ENCODE results near the gene HOXB4. TPM values are rescaled to one million over a fixed set of nuclear protein-coding genes. Genes with fewer than 3 reads are reported as not detected.

Gene HOXB4
- 3.1 and 4.6 TPM in 2 replicates for total RNA-seq

GRCh38 chr17:48577946-48578615 is at the start of gene HOXB4:
TSS of gene HOXB4 (minus strand) at chr17:48578350. CDS start at chr17:48578319, 31 bp downstream.

DNA sequence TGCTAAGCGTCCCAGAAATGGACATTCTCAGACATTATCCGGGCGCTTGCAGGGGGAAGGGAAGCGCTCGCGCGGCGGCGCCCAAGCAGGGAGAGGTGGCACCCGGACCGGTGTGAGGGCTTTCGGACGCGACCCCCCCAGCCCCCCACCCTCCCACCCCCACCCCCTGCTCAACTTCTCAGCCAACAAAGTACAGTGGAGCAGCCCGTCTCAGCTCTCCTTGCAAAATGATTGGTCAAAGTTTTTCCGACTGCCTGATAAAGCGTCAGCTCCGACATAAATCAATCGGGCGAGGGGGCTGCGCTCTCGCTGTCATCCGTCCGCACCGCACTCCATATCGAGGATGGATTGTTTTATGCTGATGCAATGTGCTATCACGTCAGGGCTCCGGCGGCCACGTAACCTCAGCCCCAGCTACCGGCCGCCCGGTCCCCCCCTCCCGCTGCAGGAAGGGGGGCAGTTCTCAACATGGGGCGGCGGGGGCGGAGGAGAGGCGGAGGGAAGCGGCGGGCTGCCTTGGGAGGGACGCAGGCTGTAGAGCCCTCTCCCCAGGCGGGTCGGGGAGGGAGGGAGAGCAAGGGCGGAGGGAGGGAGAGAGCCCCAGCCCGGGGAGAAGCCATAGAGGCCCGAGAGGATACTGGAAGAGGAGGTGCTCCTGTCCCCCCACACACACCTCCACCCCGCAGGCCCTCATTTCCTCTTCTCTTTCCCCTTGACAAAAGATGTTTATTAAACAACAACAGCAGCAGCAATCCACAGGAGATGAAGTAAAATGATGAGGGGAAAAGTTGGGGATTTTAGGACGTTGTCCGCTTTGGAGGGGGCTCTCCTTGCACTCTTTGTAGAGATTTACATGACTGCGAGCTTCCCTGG is 48.3 kb upstream of the HOXB4 start, which contains the start of gene HOXB9:
HOXB9 (minus strand) TSS at position 114 of the 873 bp plus-strand sequence; CDS start at position 25, 89 bp downstream.

GRCh38 chr17:48615047-48615962 is 37.2 kb upstream of the HOXB4 start, which contains the start of gene HOXB8:
TSS of gene HOXB8 (minus strand) at chr17:48615292. CDS start at chr17:48614704, 588 bp downstream.

GRCh38 chr17:48610282-48611211 is 32.4 kb upstream of the HOXB4 start, which contains the start of gene HOXB7:
TSS of gene HOXB7 (minus strand) at chr17:48611017. CDS start at chr17:48610918, 99 bp downstream.

GRCh38 chr17:48604770-48605329 is 26.7 kb upstream of the HOXB4 start, which contains the start of gene HOXB6:
TSS of gene HOXB6 (minus strand) at chr17:48604986. CDS start at chr17:48598150, 6,836 bp downstream.

DNA sequence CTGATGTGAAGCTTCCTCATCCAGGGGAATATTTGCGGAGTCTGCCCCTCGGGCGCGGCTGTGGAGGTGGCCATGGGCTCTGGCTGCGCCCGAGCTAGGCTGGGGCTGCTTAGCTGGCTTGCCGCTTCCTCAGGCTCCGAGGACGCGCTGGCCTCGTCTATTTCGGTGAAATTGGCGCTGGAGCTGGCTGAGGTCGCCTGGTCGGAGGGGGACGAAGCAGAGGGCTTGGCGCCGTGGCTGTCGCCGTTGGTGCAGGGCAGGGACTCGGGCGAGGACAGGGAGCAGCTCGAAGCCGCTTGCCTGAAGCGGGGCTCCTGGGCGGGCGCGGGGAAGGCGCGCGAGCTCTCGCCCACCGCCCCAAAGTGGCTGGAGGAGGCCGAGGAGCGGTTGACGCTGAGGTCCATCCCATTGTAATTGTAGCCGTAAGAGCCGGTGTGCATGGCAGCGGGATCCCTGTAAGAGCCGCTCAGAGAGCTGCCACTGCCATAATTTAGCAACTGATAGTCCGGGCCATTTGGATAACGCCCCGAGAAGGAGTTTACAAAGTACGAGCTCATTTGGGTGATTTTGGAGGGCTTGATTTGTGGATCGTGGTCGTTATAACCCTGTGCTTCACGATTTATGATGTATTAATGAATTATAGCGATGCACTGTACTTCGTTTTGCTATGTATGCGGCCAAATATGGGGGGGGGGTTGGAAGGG is 15.1 kb upstream of the HOXB4 start, which contains the start of gene HOXB5:
HOXB5 (minus strand) TSS at position 654 of the 704 bp plus-strand sequence; CDS start at position 557, 97 bp downstream.

GRCh38 chr17:48589831-48590606 is 11.9 kb upstream of the HOXB4 start, which contains the start of gene HOXB3:
TSS of gene HOXB3 (minus strand) at chr17:48590241. CDS start at chr17:48552474, 37,767 bp downstream.

DNA sequence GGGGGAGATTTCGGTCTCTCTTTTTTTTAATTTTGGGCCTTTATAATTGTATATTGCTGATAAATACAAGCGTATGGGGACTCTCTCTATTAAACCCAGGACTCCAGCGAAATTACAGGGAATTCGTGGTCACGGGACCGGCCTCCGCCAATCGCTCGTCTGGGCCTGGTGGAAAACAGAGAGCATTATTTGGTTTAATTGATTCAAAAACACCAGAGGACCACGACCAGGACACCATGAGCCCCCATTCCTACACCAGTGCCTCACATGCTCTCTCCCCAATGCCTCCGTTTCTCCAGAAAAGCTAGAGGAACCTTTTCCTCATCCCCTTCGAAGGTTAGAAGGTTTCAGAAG is 33.2 kb downstream of the HOXB4 start, which contains the start of gene HOXB2:
HOXB2 (minus strand) TSS at position 88 of the 354 bp plus-strand sequence. CDS start 198 bp downstream, outside the sequence.

DNA sequence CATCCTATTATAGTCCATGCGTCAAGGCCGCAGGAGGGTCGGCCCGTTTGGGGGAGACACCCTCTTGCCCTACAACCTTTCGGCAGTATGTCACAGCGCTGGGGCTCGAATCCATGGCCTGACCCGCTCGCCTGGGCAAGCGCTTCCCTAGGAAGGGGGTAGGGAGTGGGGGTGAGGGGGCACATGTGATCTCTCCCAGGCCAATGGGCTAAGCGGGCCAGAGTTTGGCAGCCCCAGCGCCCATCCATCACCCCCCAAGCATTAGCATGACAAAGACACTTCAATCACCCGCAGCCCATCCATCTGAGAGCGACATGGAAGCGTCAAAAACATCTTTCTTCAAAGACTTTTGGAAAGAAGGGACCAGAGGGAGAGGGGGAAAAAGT is 47.3 kb downstream of the HOXB4 start, which contains the start of gene HOXB1:
HOXB1 (minus strand) TSS at position 125 of the 386 bp plus-strand sequence; CDS start at position 18, 107 bp downstream.

Other genes starting within 250 kb of the HOXB4 start
- not detected in 2 replicates for gene SKAP1, start 148.1 kb downstream of the HOXB4 start, total RNA-seq
- gene HOXB1, start 47.3 kb downstream of the HOXB4 start, total RNA-seq, result not detected in 2 replicates
- gene HOXB2, start 33.2 kb downstream of the HOXB4 start, total RNA-seq, result 7.5 and 12.0 TPM in 2 replicates
- 8.4 and 11.1 TPM in 2 replicates for gene HOXB3, start 11.9 kb upstream of the HOXB4 start, total RNA-seq
- gene HOXB5, start 15.4 kb upstream of the HOXB4 start, total RNA-seq, result 0.20 and 0.50 TPM in 2 replicates
- 2.3 and 3.0 TPM in 2 replicates for gene HOXB6, start 26.6 kb upstream of the HOXB4 start, total RNA-seq
- gene HOXB7, start 32.7 kb upstream of the HOXB4 start, total RNA-seq, result 1.6 and 1.8 TPM in 2 replicates
- 0.10 TPM in 1 of 2 replicates, not detected in the other for gene HOXB8, start 36.9 kb upstream of the HOXB4 start, total RNA-seq
- not detected in 2 replicates for gene HOXB9, start 48.0 kb upstream of the HOXB4 start, total RNA-seq
- not detected in 2 replicates for gene PRAC1, start 144.2 kb upstream of the HOXB4 start, total RNA-seq
- gene PRAC2, start 144.8 kb upstream of the HOXB4 start, total RNA-seq, result not detected in 2 replicates
- gene HOXB13, start 150.4 kb upstream of the HOXB4 start, total RNA-seq, result not detected in 2 replicates
- gene TTLL6, start 238.9 kb upstream of the HOXB4 start, total RNA-seq, result under 0.01 TPM in 1 of 2 replicates, not detected in the other

All from smooth muscle cell of the pulmonary artery (primary cell).